ENCODE data around the gene ECHS1. TPM values are rescaled to one million over a fixed set of nuclear protein-coding genes. Genes with fewer than 3 reads are reported as not detected.
A peak's percentile ranks its signal among the peaks of the same experiment; 100 is the strongest.

Gene ECHS1
- total and polyA plus RNA-seq, 2 experiments from 2014 or later, result 82.2 to 150 TPM

- no peak for DNase-seq
- TF ChIP-seq EZH2phosphoT487 (IDR thresholded peaks at IDR 0.05; ENCODE audit: insufficient read depth, low read depth), result no peak
- no peak for TF ChIP-seq EZH2 (IDR thresholded peaks at IDR 0.05; ENCODE audit: insufficient read depth, poor library complexity, severe bottlenecking)
- Histone ChIP-seq H3K27me3 (replicated peaks; ENCODE audit: insufficient read depth) (no peaks in the 10 kb centered on the region), H3K9me3 (ENCODE audit: low read depth) (no peaks in the 10 kb centered on the region), H3F3A (ENCODE audit: insufficient read depth) (no peaks in the 10 kb centered on the region), H3K4me1 (ENCODE audit: insufficient read depth) (no peaks in the 10 kb centered on the region), H3K36me3 (ENCODE audit: low read depth) (no peaks in the 10 kb centered on the region; the same call in 1 of the 2 replicates), H3K4me3 (peak overlapping the region; percentile 79), H3K9me2 (ENCODE audit: insufficient read depth) (no peaks in the 10 kb centered on the region), H4K20me1 (ENCODE audit: insufficient read depth) (no peaks in the 10 kb centered on the region), H3K27ac (no peak overlapping the region), H3K9ac (peak overlapping the region; percentile 70), H2AFZ (peak overlapping the region; percentile 88; the same call in 1 of the 2 replicates), H3K4me2 (ENCODE audit: unreplicated experiment) (peak overlapping the region; percentile 59), H3K79me2 (ENCODE audit: insufficient read depth) (no peaks in the 10 kb centered on the region)
- in situ Hi-C loops (cut with MboI), result no loop called here
- 87 to 92% methylated on average over 25 to 36 of the region's 36 CpGs for WGBS, 2 experiments (ENCODE audit: low coverage in 1 of 2, low lambda C conversion rate in 2 of 2, missing lambda C conversion rate in 2 of 2)
Measured at GRCh38 chr10:133379801-133380666, 6.9 kb upstream of the ECHS1 start.

- H3K27me3 ChIP-seq (replicated peaks; ENCODE audit: insufficient read depth), result no peaks in the 10 kb centered on the region
- H3K4me2 ChIP-seq (ENCODE audit: unreplicated experiment), result peak within 1 kb of the TSS; percentile 73
- peak within 1 kb of the TSS; percentile 70 for H3K9ac ChIP-seq
- H3K27ac ChIP-seq, result no peak within 1 kb of the TSS
- no peaks in the 10 kb centered on the region for H3K79me2 ChIP-seq (ENCODE audit: insufficient read depth)
- H4K20me1 ChIP-seq (ENCODE audit: insufficient read depth), result no peaks in the 10 kb centered on the region
- no peaks in the 10 kb centered on the region for H3K4me1 ChIP-seq (ENCODE audit: insufficient read depth)
- DNase-seq, result peak; percentile 71
- in situ Hi-C loops (cut with MboI), result no loop called here
- H3K4me3 ChIP-seq, result peak within 1 kb of the TSS; percentile 79
- TF ChIP-seq EZH2 (IDR thresholded peaks at IDR 0.05; ENCODE audit: insufficient read depth, poor library complexity, severe bottlenecking), result no peak
- no peak for TF ChIP-seq EZH2phosphoT487 (IDR thresholded peaks at IDR 0.05; ENCODE audit: insufficient read depth, low read depth)
- H3F3A ChIP-seq (ENCODE audit: insufficient read depth), result no peaks in the 10 kb centered on the region
- H3K9me2 ChIP-seq (ENCODE audit: insufficient read depth), result no peaks in the 10 kb centered on the region
- peak within 1 kb of the TSS; percentile 88 for H2AFZ ChIP-seq
- H3K9me3 ChIP-seq (ENCODE audit: low read depth), result no peaks in the 10 kb centered on the region
- no peaks in the 10 kb centered on the region; the same call in 1 of the 2 replicates for H3K36me3 ChIP-seq (ENCODE audit: low read depth)
- 4 to 11% methylated on average over 21 to 50 of the region's 78 CpGs for WGBS, 2 experiments (ENCODE audit: low coverage in 1 of 2, low lambda C conversion rate in 2 of 2, missing lambda C conversion rate in 2 of 2)
Measured at GRCh38 chr10:133379152-133379800, 6.1 kb upstream of the ECHS1 start, which contains the start of gene PAOX. Gene PAOX, plus strand, starts transcription at chr10:133379262. Its CDS starts 55 bp downstream, at chr10:133379317.

- H3K9me2 ChIP-seq (ENCODE audit: insufficient read depth), result no peaks in the 10 kb centered on the region
- in situ Hi-C loops (cut with MboI), result no loop called here
- H3K9me3 ChIP-seq (ENCODE audit: low read depth), result no peaks in the 10 kb centered on the region
- no peak overlapping the region for H3K27ac ChIP-seq
- 1% methylated on average over 44 to 79 of the region's 90 CpGs for WGBS, 2 experiments (ENCODE audit: low coverage in 1 of 2, low lambda C conversion rate in 2 of 2, missing lambda C conversion rate in 2 of 2)
- peak overlapping the region; percentile 38; the same call in 1 of the 2 replicates for H3K9ac ChIP-seq
- peak overlapping the region; percentile 73 for H3K4me3 ChIP-seq
- no peaks in the 10 kb centered on the region for H3K79me2 ChIP-seq (ENCODE audit: insufficient read depth)
- TF ChIP-seq EZH2 (IDR thresholded peaks at IDR 0.05; ENCODE audit: insufficient read depth, poor library complexity, severe bottlenecking), result no peak
- no peak for TF ChIP-seq EZH2phosphoT487 (IDR thresholded peaks at IDR 0.05; ENCODE audit: insufficient read depth, low read depth)
- no peaks in the 10 kb centered on the region for H4K20me1 ChIP-seq (ENCODE audit: insufficient read depth)
- peak; percentile 74 for DNase-seq
- no peaks in the 10 kb centered on the region for H3K4me1 ChIP-seq (ENCODE audit: insufficient read depth)
- no peaks in the 10 kb centered on the region; the same call in 1 of the 2 replicates for H3K36me3 ChIP-seq (ENCODE audit: low read depth)
- H2AFZ ChIP-seq, result peak overlapping the region; percentile 84
- H3F3A ChIP-seq (ENCODE audit: insufficient read depth), result no peaks in the 10 kb centered on the region
- no peaks in the 10 kb centered on the region for H3K27me3 ChIP-seq (replicated peaks; ENCODE audit: insufficient read depth)
- peak overlapping the region; percentile 73 for H3K4me2 ChIP-seq (ENCODE audit: unreplicated experiment)
Measured at GRCh38 chr10:133378251-133379096, 5.3 kb upstream of the ECHS1 start.

- no peak for DNase-seq
- Histone ChIP-seq H3K36me3 (ENCODE audit: low read depth) (no peaks in the 10 kb centered on the region; the same call in 1 of the 2 replicates), H3K9ac (peak overlapping the region; percentile 38; the same call in 1 of the 2 replicates), H3F3A (ENCODE audit: insufficient read depth) (no peaks in the 10 kb centered on the region), H3K9me2 (ENCODE audit: insufficient read depth) (no peaks in the 10 kb centered on the region), H3K4me3 (peak overlapping the region; percentile 73), H3K79me2 (ENCODE audit: insufficient read depth) (no peaks in the 10 kb centered on the region), H4K20me1 (ENCODE audit: insufficient read depth) (no peaks in the 10 kb centered on the region), H3K27ac (no peak overlapping the region), H3K4me2 (ENCODE audit: unreplicated experiment) (peak overlapping the region; percentile 73), H2AFZ (peak overlapping the region; percentile 84), H3K4me1 (ENCODE audit: insufficient read depth) (no peaks in the 10 kb centered on the region), H3K27me3 (replicated peaks; ENCODE audit: insufficient read depth) (no peaks in the 10 kb centered on the region), H3K9me3 (ENCODE audit: low read depth) (no peaks in the 10 kb centered on the region)
- TF ChIP-seq EZH2phosphoT487 (IDR thresholded peaks at IDR 0.05; ENCODE audit: insufficient read depth, low read depth) (no peak), EZH2 (IDR thresholded peaks at IDR 0.05; ENCODE audit: insufficient read depth, poor library complexity, severe bottlenecking) (no peak)
- in situ Hi-C loops (cut with MboI), result no loop called here
- WGBS, 2 experiments (ENCODE audit: low coverage in 1 of 2, low lambda C conversion rate in 2 of 2, missing lambda C conversion rate in 2 of 2), result 22% methylated on average over 15 to 20 of the region's 20 CpGs
Measured at GRCh38 chr10:133377818-133378250, 4.7 kb upstream of the ECHS1 start.

Data from GM23248 (cell line).